HepG2 (cell line): Measurements from ENCODE around the gene NR3C2.

Experiments
- EZH2 ChIP-seq: conservative IDR thresholded peaks from 2 replicates; pipeline ENCODE4 v1.6.1; 2012; ENCODE audit warnings: mild to moderate bottlenecking, low read depth, low read length, moderate library complexity
- MAFK ChIP-seq, 2 experiments: IDR thresholded peaks in 1 of 2; conservative IDR thresholded peaks in 1 of 2; 2 replicates each; pipeline ENCODE4 v1.6.1; 2011; ENCODE audit warnings: improper control_type of control experiment in 2 of 2, low read length in 2 of 2
- MZF1 ChIP-seq: sonication (generic); formaldehyde crosslinking; IDR thresholded peaks from 2 replicates; pipeline ENCODE4 v1.8.1; 2023; ENCODE audit warnings: mild to moderate bottlenecking, missing genetic modification reagents, borderline replicate concordance
- POLR2A ChIP-seq, 2 experiments: IDR thresholded peaks; 2 replicates each; pipeline ENCODE4 v1.6.1; 2011; ENCODE audit warnings: low read depth in 2 of 2, low read length in 2 of 2, mild to moderate bottlenecking in 1 of 2, moderate library complexity in 1 of 2; ENCODE audit not compliant: insufficient read depth in 1 of 2
- ZNF567 ChIP-seq: sonication (generic); formaldehyde crosslinking; IDR thresholded peaks from 2 replicates; pipeline ENCODE4 v1.8.1; 2023; ENCODE audit warnings: mild to moderate bottlenecking, missing genetic modification reagents, borderline replicate concordance
- ZNF772 ChIP-seq: sonication (generic); formaldehyde crosslinking; IDR thresholded peaks from 2 replicates; pipeline ENCODE4 v1.5.0; 2020; ENCODE audit warnings: mild to moderate bottlenecking, missing genetic modification reagents
- TF ChIP-seq, protein P1 (sequence below): sonication (generic); formaldehyde crosslinking; IDR thresholded peaks from 2 replicates; pipeline ENCODE4 v1.5.0; 2020; ENCODE audit warnings: mild to moderate bottlenecking, missing genetic modification reagents, moderate library complexity
- TF ChIP-seq, protein P2 (sequence below): sonication (generic); formaldehyde crosslinking; IDR thresholded peaks from 2 replicates; pipeline ENCODE4 v1.8.0; 2022; ENCODE audit warnings: low read depth, missing genetic modification reagents

DNA sequence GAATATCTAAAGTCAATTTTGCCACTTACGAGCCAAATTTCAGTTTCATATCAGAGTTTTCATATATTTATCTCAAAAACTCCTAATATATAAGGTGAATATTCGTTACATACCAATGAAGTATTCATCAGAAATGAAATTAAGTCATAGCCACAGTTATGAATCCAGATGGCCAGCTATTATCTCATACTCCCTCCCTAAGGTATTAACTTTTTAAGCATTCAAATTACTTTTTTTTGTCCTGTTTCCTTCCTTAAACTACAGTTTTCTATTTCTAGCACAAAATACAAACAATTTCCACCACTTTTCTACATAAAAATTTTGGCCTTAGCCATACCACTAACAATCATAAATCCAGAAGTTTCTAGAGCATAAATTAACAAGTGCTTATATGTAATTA, 13.0 kb downstream of the NR3C2 start:
- TF ChIP-seq MAFK (conservative IDR thresholded peaks at IDR 0.05 in 1 of 2, IDR thresholded peaks at IDR 0.05 in 1 of 2; ENCODE audit: low read length in 2 of 2) (no peak), ZNF567 (CRISPR knock-in tag) (no peak), POLR2A (IDR thresholded peaks at IDR 0.05; ENCODE audit: insufficient read depth in 1 of 2, low read depth in 2 of 2, low read length in 2 of 2) (no peak), EZH2 (no peak), MZF1 (CRISPR knock-in tag) (no peak), ZNF772 (no peak)
- TF ChIP-seq, protein P1, sequence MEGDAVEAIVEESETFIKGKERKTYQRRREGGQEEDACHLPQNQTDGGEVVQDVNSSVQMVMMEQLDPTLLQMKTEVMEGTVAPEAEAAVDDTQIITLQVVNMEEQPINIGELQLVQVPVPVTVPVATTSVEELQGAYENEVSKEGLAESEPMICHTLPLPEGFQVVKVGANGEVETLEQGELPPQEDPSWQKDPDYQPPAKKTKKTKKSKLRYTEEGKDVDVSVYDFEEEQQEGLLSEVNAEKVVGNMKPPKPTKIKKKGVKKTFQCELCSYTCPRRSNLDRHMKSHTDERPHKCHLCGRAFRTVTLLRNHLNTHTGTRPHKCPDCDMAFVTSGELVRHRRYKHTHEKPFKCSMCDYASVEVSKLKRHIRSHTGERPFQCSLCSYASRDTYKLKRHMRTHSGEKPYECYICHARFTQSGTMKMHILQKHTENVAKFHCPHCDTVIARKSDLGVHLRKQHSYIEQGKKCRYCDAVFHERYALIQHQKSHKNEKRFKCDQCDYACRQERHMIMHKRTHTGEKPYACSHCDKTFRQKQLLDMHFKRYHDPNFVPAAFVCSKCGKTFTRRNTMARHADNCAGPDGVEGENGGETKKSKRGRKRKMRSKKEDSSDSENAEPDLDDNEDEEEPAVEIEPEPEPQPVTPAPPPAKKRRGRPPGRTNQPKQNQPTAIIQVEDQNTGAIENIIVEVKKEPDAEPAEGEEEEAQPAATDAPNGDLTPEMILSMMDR (CRISPR knock-in tag) = no peak
- TF ChIP-seq, protein P2, sequence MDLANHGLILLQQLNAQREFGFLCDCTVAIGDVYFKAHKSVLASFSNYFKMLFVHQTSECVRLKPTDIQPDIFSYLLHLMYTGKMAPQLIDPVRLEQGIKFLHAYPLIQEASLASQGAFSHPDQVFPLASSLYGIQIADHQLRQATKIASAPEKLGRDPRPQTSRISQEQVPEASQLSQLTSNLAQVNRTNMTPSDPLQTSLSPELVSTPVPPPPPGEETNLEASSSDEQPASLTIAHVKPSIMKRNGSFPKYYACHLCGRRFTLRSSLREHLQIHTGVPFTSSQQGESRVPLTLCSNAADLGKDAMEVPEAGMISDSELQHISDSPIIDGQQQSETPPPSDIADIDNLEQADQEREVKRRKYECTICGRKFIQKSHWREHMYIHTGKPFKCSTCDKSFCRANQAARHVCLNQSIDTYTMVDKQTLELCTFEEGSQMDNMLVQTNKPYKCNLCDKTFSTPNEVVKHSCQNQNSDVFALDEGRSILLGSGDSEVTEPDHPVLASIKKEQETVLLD (CRISPR knock-in tag) = no peak
